Epithelial cell of esophagus (primary cell): ENCODE data around the gene GPC6.

ENCODE experiments used
- DNase-seq: peaks from one replicate; pipeline ENCODE4 v3.0.0; 2010; ENCODE audit warnings: low read depth
- H3K4me3 ChIP-seq: 2 replicates; pipeline ENCODE4 v1.5.1; 2011; ENCODE audit warnings: mild to moderate bottlenecking, low read length, control low read depth
- TF ChIP-seq, protein P1 (sequence below): IDR thresholded peaks from 2 replicates; pipeline ENCODE4 v1.5.1; 2011; ENCODE audit warnings: low read depth, mild to moderate bottlenecking, low read length, control low read depth, inconsistent platforms; ENCODE audit not compliant: insufficient read depth; ENCODE audit errors: missing control alignments

Gene GPC6

DNA sequence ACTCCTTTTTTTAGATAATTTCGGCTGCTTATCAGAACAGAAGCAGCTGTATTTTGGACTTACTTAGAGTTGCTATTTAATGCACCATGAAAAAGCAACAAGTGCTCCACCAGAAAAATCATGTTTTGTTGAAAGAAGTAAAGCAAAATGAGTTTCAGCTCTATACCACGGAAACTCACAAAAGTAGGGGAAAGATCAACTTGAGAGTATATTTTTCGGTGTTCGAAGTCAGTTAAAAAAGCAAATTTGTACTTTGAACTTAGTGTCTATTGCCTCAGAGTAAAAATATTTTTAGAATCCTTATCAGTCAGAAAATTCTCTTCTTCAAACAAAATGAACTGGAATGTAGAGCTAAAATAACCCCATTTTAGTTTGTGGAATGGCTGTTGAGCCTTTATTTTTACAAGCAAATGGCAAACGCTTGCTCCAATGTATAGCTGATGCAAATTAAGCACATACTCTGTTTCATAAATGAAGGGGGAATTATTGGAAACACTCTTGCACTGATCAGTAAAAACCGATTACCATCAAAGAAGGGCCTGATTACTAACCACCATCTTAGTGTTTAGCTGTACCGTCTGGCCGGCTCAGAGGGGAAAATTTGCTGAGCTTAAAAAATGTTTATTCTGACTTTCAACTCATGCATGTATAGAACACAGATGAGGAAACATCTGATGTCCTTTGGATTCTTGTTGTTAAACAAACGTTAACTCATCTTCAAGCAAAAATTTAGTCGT lies 540.7 kb downstream of the GPC6 start:
- DNase-seq: no peak
- no peak overlapping the region for H3K4me3 ChIP-seq
- TF ChIP-seq, protein P1, sequence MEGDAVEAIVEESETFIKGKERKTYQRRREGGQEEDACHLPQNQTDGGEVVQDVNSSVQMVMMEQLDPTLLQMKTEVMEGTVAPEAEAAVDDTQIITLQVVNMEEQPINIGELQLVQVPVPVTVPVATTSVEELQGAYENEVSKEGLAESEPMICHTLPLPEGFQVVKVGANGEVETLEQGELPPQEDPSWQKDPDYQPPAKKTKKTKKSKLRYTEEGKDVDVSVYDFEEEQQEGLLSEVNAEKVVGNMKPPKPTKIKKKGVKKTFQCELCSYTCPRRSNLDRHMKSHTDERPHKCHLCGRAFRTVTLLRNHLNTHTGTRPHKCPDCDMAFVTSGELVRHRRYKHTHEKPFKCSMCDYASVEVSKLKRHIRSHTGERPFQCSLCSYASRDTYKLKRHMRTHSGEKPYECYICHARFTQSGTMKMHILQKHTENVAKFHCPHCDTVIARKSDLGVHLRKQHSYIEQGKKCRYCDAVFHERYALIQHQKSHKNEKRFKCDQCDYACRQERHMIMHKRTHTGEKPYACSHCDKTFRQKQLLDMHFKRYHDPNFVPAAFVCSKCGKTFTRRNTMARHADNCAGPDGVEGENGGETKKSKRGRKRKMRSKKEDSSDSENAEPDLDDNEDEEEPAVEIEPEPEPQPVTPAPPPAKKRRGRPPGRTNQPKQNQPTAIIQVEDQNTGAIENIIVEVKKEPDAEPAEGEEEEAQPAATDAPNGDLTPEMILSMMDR: no peak

DNA sequence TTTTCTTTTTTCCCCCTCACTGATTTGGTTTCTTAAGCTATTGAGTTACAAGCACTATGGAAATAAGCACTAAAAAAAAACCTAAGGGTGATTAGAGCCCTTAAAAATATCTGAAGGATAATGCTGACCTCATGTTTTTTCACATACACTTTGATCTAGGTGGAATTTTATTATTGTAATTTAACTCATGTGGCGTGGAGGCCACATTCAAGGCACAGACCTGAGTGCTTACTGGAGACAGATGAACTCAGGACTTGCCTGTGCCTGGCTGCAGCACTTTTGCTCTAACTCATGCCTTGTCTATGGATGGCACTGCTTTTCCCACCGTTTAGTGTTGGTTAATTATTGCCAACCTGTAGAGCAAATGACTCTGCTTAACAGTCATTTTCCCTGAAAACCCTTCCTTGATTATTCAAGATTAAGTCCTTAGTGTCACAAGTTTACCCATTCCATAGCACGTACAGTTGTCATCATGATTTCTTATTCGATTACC lies 541.4 kb downstream of the GPC6 start:
- no peak for DNase-seq
- TF ChIP-seq, protein P1: no peak
- no peak overlapping the region for H3K4me3 ChIP-seq

DNA sequence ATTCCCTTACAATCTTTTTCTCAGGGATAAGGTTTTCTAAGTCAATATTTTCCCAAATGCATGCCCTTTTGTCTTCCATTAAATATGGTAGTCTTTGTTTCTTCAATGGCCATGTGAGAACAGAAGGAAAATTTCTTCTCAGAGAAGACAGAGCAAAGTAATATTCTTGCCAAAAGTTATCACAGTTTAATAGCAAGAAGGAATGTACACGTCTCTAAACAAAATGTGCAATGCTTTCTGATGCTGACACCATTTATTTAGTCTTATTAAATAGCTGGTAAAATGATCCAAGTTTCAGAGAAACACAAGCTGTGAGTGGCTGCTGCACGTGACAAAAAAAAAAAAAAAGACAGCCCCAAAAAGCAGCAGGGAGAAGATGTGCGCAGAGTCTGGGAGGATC lies 542.5 kb downstream of the GPC6 start:
- TF ChIP-seq, protein P1: no peak
- no peak for DNase-seq
- H3K4me3 ChIP-seq: no peak overlapping the region

DNA sequence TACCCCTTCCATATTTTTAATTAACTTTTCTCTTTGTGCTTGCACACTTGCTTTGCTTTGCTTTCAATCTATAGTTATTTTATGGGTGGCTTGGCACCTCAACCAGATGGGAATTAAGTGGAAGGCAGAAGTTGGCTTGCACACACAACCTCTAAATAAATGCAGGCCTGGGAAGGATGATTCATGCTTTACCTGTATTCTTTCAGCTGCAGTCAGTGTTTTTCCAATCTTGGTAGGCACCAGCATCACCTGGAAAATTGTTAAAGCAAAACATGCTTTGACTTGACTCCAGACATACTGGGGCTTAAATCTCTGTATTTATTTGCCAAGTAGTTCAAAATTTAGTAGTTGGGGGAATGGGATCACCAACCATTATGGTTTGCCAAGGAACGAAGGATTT lies 543.0 kb downstream of the GPC6 start:
- no peak overlapping the region for H3K4me3 ChIP-seq
- TF ChIP-seq, protein P1: no peak
- peak; percentile 51 for DNase-seq

DNA sequence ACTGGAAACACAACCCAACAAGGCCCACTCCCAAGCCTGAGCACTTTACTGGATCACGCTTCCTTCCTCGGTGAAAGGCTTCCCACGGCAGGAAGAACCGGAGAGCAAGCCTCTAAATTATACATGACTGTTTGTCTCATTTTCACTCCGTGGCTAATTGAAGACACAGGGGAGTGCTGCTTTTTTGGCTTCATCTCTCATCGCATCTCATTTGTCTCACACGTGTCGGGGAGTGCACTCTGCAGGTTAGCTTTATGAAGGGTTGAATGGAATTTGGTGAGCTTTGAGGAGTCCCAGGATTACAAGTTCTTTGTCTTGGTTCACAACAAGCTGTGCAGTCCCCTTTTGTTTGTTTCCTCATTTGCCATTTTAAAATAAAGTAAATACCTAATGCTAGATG lies 544.6 kb downstream of the GPC6 start:
- DNase-seq: no peak
- TF ChIP-seq, protein P1: no peak

DNA sequence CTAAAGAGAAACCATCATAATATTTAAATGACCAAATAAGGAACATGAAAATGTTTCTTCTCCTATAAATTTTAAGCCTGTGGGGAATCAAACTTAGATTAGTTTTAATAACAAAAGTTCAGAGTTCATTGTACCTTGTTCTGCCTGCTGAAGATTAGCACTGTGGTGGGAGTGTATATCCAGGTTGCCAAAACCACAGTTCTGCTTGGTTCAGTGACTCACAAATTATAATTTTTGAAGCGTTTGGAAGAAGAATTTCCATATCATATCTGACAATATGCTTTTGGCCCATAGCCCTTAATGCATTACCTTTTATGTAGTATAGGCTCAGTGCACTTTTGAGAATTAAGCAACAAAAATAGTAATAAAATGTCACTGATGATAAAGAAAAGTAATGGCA lies 545.2 kb downstream of the GPC6 start:
- H3K4me3 ChIP-seq: no peak overlapping the region
- no peak for DNase-seq
- TF ChIP-seq, protein P1: no peak

More for the DNA sequence above, 544.6 kb downstream of the GPC6 start:
- no peak overlapping the region for H3K4me3 ChIP-seq

DNA sequence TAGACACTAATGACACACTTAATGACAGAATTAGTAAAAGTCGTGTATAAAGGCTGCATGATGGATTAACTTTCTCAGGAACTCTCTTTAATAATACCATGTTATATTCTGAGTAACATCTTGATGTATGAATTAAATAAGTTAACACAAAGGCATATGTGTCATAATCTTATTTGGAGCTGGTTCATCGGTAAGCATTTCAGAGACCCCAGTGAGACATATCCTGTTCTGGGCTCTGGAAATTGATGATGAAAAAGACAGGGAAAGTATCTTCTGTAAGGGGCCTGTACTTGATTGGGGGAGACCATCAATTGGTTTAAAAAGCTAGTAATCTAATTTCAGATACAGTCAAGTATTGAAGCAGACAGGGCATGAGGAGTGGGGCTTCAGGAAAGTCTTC lies 547.9 kb downstream of the GPC6 start:
- H3K4me3 ChIP-seq: no peak overlapping the region
- no peak for DNase-seq
- TF ChIP-seq, protein P1: no peak
